ENCODE data around the gene HIVEP3. TPM values are rescaled to one million over a fixed set of nuclear protein-coding genes. Genes with fewer than 3 reads are reported as not detected.

Gene HIVEP3
- total RNA-seq, 1 donor from 2014 or later: 11.6 TPM

- Histone ChIP-seq H3K36me3 (no peaks in the 10 kb centered on the region), H3K4me3 (no peak overlapping the region), H3K27me3 (ENCODE audit: low read depth) (no peaks in the 10 kb centered on the region), H3K4me1 (peaks cover 36% of the 10 kb centered on the region), H3K9me3 (no peaks in the 10 kb centered on the region), H3K27ac (no peak overlapping the region)
- TF ChIP-seq CTCF (IDR thresholded peaks at IDR 0.05): no peak
- DNase-seq (no peak), ATAC-seq (no peak)
- intact Hi-C loops (cut with DNase I): no loop called here
Measured at GRCh38 chr1:41619511-41620364, 299.0 kb downstream of the HIVEP3 start.

- no peaks in the 10 kb centered on the region for H3K27me3 ChIP-seq (ENCODE audit: low read depth)
- peaks cover 37% of the 10 kb centered on the region for H3K4me1 ChIP-seq
- H3K9me3 ChIP-seq: no peaks in the 10 kb centered on the region
- TF ChIP-seq CTCF (IDR thresholded peaks at IDR 0.05): no peak
- no peak overlapping the region for H3K4me3 ChIP-seq
- intact Hi-C loops (cut with DNase I): no loop called here
- ATAC-seq (no peak), DNase-seq (no peak)
- no peaks in the 10 kb centered on the region for H3K36me3 ChIP-seq
- H3K27ac ChIP-seq: peak overlapping the region; percentile 64
Measured at GRCh38 chr1:41618871-41619270, 299.9 kb downstream of the HIVEP3 start.

GRCh38 chr1:41618066-41618825 is 300.5 kb downstream of the HIVEP3 start:
- H3K4me3 ChIP-seq: no peak overlapping the region
- no peaks in the 10 kb centered on the region for H3K9me3 ChIP-seq
- TF ChIP-seq CTCF (IDR thresholded peaks at IDR 0.05): no peak
- H3K27ac ChIP-seq: peak overlapping the region; percentile 64
- intact Hi-C loops (cut with DNase I): no loop called here
- peaks cover 37% of the 10 kb centered on the region for H3K4me1 ChIP-seq
- DNase-seq: peak; percentile 91
- no peaks in the 10 kb centered on the region for H3K27me3 ChIP-seq (ENCODE audit: low read depth)
- H3K36me3 ChIP-seq: no peaks in the 10 kb centered on the region
- ATAC-seq: peak; percentile 93 to 94

- TF ChIP-seq CTCF (IDR thresholded peaks at IDR 0.05): no peak
- no peak overlapping the region for H3K27ac ChIP-seq
- H3K4me1 ChIP-seq: peaks cover 38% of the 10 kb centered on the region
- H3K36me3 ChIP-seq: no peaks in the 10 kb centered on the region
- no peaks in the 10 kb centered on the region for H3K27me3 ChIP-seq (ENCODE audit: low read depth)
- H3K4me3 ChIP-seq: no peak overlapping the region
- ATAC-seq (no peak), DNase-seq (no peak)
- no peaks in the 10 kb centered on the region for H3K9me3 ChIP-seq
- intact Hi-C loops (cut with DNase I): no loop called here
Measured at GRCh38 chr1:41617336-41617735, 301.4 kb downstream of the HIVEP3 start.

GRCh38 chr1:41616563-41616962 is 302.2 kb downstream of the HIVEP3 start:
- DNase-seq (no peak), ATAC-seq (no peak)
- no peak overlapping the region for H3K4me3 ChIP-seq
- H3K4me1 ChIP-seq: peaks cover 38% of the 10 kb centered on the region
- H3K27me3 ChIP-seq (ENCODE audit: low read depth): no peaks in the 10 kb centered on the region
- intact Hi-C loops (cut with DNase I): no loop called here
- no peak overlapping the region for H3K27ac ChIP-seq
- no peak for TF ChIP-seq CTCF (IDR thresholded peaks at IDR 0.05)
- H3K9me3 ChIP-seq: no peaks in the 10 kb centered on the region
- H3K36me3 ChIP-seq: no peaks in the 10 kb centered on the region
